Brain microvascular endothelial cell (primary cell): ENCODE data around the gene ODAD4.
A peak's percentile ranks its signal among the peaks of the same experiment; 100 is the strongest.

Experiments used
- DNase-seq: peaks from one replicate; pipeline ENCODE4 v3.0.0-alpha.2; 2020
- H3K27ac ChIP-seq: fragments of 250-450 bp; sonication (Bioruptor Pico); 2 replicates; pipeline ENCODE4 v1.5.1; 2020; ENCODE audit warnings: mild to moderate bottlenecking, moderate library complexity
- H3K27me3 ChIP-seq: fragments of 250-450 bp; sonication (Bioruptor Pico); replicated peaks from 2 replicates; pipeline ENCODE4 v1.5.1; 2020; ENCODE audit warnings: mild to moderate bottlenecking
- H3K36me3 ChIP-seq: fragments of 250-450 bp; sonication (Bioruptor Pico); replicated peaks from 2 replicates; pipeline ENCODE4 v1.5.1; 2020; ENCODE audit warnings: mild to moderate bottlenecking
- H3K4me3 ChIP-seq: 2 replicates; pipeline ENCODE4 v1.5.1; 2011; ENCODE audit warnings: low read depth, mild to moderate bottlenecking, control low read depth, low read length, moderate library complexity
- CTCF ChIP-seq: IDR thresholded peaks from 2 replicates; pipeline ENCODE4 v1.5.1; 2011; ENCODE audit warnings: low read depth, mild to moderate bottlenecking, moderate library complexity, low read length, control low read depth, inconsistent platforms; ENCODE audit errors: missing control alignments
- in situ Hi-C: cut with HindIII; loops from 2 replicates; pipeline ENCODE4 v1.10.0; 2017; ENCODE audit warnings: low sequenced_read_pairs, low pct_ligation_motif_present

Gene ODAD4

GRCh38 chr17:41904242-41904841, 26.1 kb upstream of the ODAD4 start:
- no peak for TF ChIP-seq CTCF
- no peak for DNase-seq
- H3K36me3 ChIP-seq, result peaks cover 89% of the 10 kb centered on the region
- H3K27ac ChIP-seq, result no peak overlapping the region
- no peak overlapping the region for H3K4me3 ChIP-seq
- H3K27me3 ChIP-seq, result no peaks in the 10 kb centered on the region
- in situ Hi-C loops, result no loop called here

GRCh38 chr17:41905172-41905571, 25.2 kb upstream of the ODAD4 start:
- in situ Hi-C loops, result no loop called here
- Histone ChIP-seq H3K4me3 (no peak overlapping the region), H3K36me3 (peaks cover 93% of the 10 kb centered on the region), H3K27ac (no peak overlapping the region), H3K27me3 (no peaks in the 10 kb centered on the region)
- TF ChIP-seq CTCF, result no peak
- no peak for DNase-seq

GRCh38 chr17:41906465-41907184, 23.8 kb upstream of the ODAD4 start:
- no peak overlapping the region for H3K4me3 ChIP-seq
- H3K27ac ChIP-seq, result no peak overlapping the region
- in situ Hi-C loops, result no loop called here
- H3K27me3 ChIP-seq, result no peaks in the 10 kb centered on the region
- no peak for DNase-seq
- H3K36me3 ChIP-seq, result peaks cover 92% of the 10 kb centered on the region
- no peak for TF ChIP-seq CTCF

GRCh38 chr17:41907185-41907556, 23.2 kb upstream of the ODAD4 start:
- TF ChIP-seq CTCF, result no peak
- Histone ChIP-seq H3K27me3 (no peaks in the 10 kb centered on the region), H3K4me3 (no peak overlapping the region), H3K27ac (peak overlapping the region; percentile 26), H3K36me3 (peaks cover 91% of the 10 kb centered on the region)
- in situ Hi-C loops, result no loop called here
- peak; percentile 40 for DNase-seq

GRCh38 chr17:41907633-41908539, 22.5 kb upstream of the ODAD4 start:
- Histone ChIP-seq H3K36me3 (peaks cover 91% of the 10 kb centered on the region), H3K4me3 (no peak overlapping the region), H3K27ac (peak overlapping the region; percentile 26), H3K27me3 (no peaks in the 10 kb centered on the region)
- TF ChIP-seq CTCF, result no peak
- in situ Hi-C loops, result no loop called here
- no peak for DNase-seq
